Osteocyte (in vitro differentiated cells): ENCODE measurements around the gene PLXNA4. TPM values are rescaled to one million over a fixed set of nuclear protein-coding genes. Genes with fewer than 3 reads are reported as not detected.

Source experiments
- DNase-seq: peaks from one replicate; pipeline ENCODE4 v3.0.0; 2021; ENCODE audit warnings: mixed read lengths; ENCODE audit not compliant: unreplicated experiment; ENCODE audit errors: extremely low spot score
- H3K27ac Mint-ChIP-seq: one replicate; pipeline ENCODE4 v1.8.0; 2021; ENCODE audit warnings: mild to moderate bottlenecking, mixed read lengths; ENCODE audit not compliant: unreplicated experiment
- H3K27me3 Mint-ChIP-seq: one replicate; pipeline ENCODE4 v1.8.0; 2021; ENCODE audit warnings: mixed read lengths; ENCODE audit not compliant: unreplicated experiment
- H3K36me3 Mint-ChIP-seq: one replicate; pipeline ENCODE4 v1.8.0; 2021; ENCODE audit warnings: mixed read lengths; ENCODE audit not compliant: unreplicated experiment
- H3K4me1 Mint-ChIP-seq: one replicate; pipeline ENCODE4 v1.8.0; 2021; ENCODE audit warnings: mixed read lengths; ENCODE audit not compliant: unreplicated experiment
- H3K4me3 Mint-ChIP-seq: one replicate; pipeline ENCODE4 v1.8.0; 2021; ENCODE audit warnings: mild to moderate bottlenecking, moderate library complexity, mixed read lengths; ENCODE audit not compliant: unreplicated experiment
- H3K9me3 Mint-ChIP-seq: one replicate; pipeline ENCODE4 v1.8.0; 2021; ENCODE audit warnings: mixed read lengths; ENCODE audit not compliant: unreplicated experiment
- total RNA-seq: library from RNA; stranded (reverse); gene quantifications from 2 replicates; pipeline ENCODE4 v1.2.1, GENCODE V29; 2021
- TF ChIP-seq, protein P1 (sequence below): fragments of 200-600 bp; sonication (generic); IDR thresholded peaks from 2 replicates; pipeline ENCODE4 v1.5.0; 2021; ENCODE audit warnings: antibody characterized with exemption, mild to moderate bottlenecking, moderate library complexity

PLXNA4 gene
- total RNA-seq, 1 donor from 2014 or later, result 59.0 TPM

GRCh38 chr7:132592231-132592920 is 16.1 kb upstream of the PLXNA4 start:
- Mint-ChIP-seq H3K36me3 (no peaks in the 10 kb centered on the region), H3K27ac (no peak overlapping the region), H3K4me1 (no peaks in the 10 kb centered on the region), H3K4me3 (no peak overlapping the region), H3K9me3 (no peaks in the 10 kb centered on the region), H3K27me3 (peaks cover 56% of the 10 kb centered on the region)
- no peak for DNase-seq
- TF ChIP-seq, protein P1, sequence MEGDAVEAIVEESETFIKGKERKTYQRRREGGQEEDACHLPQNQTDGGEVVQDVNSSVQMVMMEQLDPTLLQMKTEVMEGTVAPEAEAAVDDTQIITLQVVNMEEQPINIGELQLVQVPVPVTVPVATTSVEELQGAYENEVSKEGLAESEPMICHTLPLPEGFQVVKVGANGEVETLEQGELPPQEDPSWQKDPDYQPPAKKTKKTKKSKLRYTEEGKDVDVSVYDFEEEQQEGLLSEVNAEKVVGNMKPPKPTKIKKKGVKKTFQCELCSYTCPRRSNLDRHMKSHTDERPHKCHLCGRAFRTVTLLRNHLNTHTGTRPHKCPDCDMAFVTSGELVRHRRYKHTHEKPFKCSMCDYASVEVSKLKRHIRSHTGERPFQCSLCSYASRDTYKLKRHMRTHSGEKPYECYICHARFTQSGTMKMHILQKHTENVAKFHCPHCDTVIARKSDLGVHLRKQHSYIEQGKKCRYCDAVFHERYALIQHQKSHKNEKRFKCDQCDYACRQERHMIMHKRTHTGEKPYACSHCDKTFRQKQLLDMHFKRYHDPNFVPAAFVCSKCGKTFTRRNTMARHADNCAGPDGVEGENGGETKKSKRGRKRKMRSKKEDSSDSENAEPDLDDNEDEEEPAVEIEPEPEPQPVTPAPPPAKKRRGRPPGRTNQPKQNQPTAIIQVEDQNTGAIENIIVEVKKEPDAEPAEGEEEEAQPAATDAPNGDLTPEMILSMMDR, result no peak

- Mint-ChIP-seq H3K36me3 (no peaks in the 10 kb centered on the region), H3K4me3 (no peak overlapping the region), H3K27ac (no peak overlapping the region), H3K27me3 (peaks cover 65% of the 10 kb centered on the region), H3K9me3 (no peaks in the 10 kb centered on the region), H3K4me1 (no peaks in the 10 kb centered on the region)
- TF ChIP-seq, protein P1, result no peak
- no peak for DNase-seq
These were observed 13.9 kb upstream of the PLXNA4 start for GRCh38 chr7:132590162-132590561.

- Mint-ChIP-seq H3K4me3 (no peak overlapping the region), H3K27me3 (peaks cover 70% of the 10 kb centered on the region), H3K4me1 (no peaks in the 10 kb centered on the region), H3K27ac (no peak overlapping the region), H3K36me3 (no peaks in the 10 kb centered on the region), H3K9me3 (no peaks in the 10 kb centered on the region)
- DNase-seq, result no peak
- TF ChIP-seq, protein P1, result no peak
These were observed 12.3 kb upstream of the PLXNA4 start for GRCh38 chr7:132588596-132588995.

- peaks cover 4% of the 10 kb centered on the region for H3K4me1 Mint-ChIP-seq
- H3K36me3 Mint-ChIP-seq, result no peaks in the 10 kb centered on the region
- H3K9me3 Mint-ChIP-seq, result no peaks in the 10 kb centered on the region
- no peak overlapping the region for H3K4me3 Mint-ChIP-seq
- TF ChIP-seq, protein P1, result no peak
- DNase-seq, result no peak
- H3K27ac Mint-ChIP-seq, result no peak overlapping the region
- H3K27me3 Mint-ChIP-seq, result peaks cover 53% of the 10 kb centered on the region
These were observed 8.7 kb upstream of the PLXNA4 start for GRCh38 chr7:132584796-132585494.

GRCh38 chr7:132581431-132581830 is 5.2 kb upstream of the PLXNA4 start:
- Mint-ChIP-seq H3K4me1 (peaks cover 8% of the 10 kb centered on the region), H3K4me3 (no peak overlapping the region), H3K9me3 (no peaks in the 10 kb centered on the region), H3K27me3 (peaks cover 27% of the 10 kb centered on the region), H3K36me3 (no peaks in the 10 kb centered on the region), H3K27ac (no peak overlapping the region)
- no peak for DNase-seq
- TF ChIP-seq, protein P1, result no peak
